Measurements from ENCODE around the gene DNAH11.

- no peak for TF ChIP-seq CTCF (IDR thresholded peaks at IDR 0.05)
- no peak for TF ChIP-seq POLR2A (IDR thresholded peaks at IDR 0.05)
Observed at GRCh38 chr7:21572331-21573313, 29.8 kb downstream of the DNAH11 start.

Data from testis (tissue), 2 donors.